ENCODE data around the gene PCF11.

The PCF11 gene

DNA sequence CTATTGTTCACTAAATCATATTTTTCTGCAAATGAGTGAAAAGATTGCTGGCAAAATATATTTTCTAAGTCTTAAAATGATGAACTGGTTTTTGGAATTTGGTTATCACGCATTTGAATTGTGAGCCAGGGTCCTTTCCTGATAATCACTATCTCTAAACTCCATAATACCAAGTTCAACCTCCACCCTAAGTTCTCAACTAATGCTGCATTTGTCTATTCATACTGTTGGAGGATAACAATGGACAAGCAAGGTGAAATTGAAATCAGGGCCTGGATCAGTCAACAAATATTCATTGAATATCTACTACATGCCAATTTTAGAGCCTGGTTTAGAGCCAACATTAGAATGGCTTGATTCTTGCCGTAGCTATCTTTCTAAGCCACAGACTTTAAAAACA lies 4.7 kb upstream of the PCF11 start:
- DNase-seq, result no peak

DNA sequence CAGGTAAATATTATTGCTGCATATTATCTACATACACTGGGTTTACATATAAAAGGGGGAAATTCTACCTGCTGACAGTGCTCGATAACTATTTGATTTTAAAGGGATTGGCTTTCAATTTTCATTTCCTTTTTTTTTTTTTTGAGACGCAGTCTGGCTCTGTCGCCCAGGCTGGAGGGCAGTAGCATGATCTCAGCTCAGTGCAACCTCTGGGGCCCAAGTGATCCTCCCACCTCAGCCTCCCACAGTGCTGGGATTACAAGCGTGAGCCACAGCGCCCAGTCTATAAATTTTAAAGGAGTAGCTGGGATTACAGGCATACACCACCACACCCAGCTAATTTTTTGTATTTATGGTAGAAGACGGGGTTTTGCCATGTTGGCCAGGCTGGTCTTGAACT lies 3.2 kb upstream of the PCF11 start:
- DNase-seq, result no peak

DNA sequence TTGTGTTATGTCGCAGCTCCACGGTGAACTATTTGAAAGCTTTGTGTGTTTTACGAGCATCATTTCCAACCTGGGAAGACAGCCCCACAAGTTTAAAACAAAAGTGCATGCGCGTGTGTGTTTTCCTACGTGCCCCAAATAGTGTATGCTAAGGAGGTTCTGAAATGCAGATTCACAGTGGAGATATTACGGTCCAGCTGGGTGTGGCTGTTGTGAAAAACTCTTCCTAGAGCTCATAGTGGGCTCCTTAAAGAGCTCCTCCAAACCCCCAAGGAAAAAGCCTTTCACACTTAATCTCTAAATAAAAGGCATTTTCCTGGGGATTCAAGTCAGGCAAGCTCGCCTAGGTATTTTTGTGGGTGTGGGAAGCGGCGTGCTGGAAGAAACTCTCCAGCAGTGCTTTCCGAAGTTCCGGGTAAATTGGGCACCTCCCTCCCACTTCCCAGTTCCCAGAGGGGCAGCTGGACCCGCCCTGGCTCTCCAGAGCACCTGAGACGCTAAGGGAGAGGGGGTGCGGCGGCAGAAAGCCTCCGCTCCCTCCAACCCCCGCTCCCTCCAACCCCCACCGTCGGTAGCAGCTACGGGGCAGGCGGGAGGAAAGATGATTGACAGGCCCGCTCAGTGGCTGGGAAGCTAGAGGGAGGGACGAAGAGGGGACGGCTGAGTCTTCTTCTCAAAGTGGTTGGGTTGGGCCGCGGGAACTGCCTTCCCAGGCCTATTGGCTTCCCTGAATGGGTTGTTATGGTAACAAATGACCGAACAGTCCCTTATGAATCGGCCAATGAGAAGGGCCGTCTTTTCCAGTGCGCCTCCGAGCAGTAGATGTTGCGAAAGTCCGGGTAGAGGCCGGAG lies 561 bp upstream of the PCF11 start:
- DNase-seq, result peak; percentile 97 to 100 (median 98)

DNA sequence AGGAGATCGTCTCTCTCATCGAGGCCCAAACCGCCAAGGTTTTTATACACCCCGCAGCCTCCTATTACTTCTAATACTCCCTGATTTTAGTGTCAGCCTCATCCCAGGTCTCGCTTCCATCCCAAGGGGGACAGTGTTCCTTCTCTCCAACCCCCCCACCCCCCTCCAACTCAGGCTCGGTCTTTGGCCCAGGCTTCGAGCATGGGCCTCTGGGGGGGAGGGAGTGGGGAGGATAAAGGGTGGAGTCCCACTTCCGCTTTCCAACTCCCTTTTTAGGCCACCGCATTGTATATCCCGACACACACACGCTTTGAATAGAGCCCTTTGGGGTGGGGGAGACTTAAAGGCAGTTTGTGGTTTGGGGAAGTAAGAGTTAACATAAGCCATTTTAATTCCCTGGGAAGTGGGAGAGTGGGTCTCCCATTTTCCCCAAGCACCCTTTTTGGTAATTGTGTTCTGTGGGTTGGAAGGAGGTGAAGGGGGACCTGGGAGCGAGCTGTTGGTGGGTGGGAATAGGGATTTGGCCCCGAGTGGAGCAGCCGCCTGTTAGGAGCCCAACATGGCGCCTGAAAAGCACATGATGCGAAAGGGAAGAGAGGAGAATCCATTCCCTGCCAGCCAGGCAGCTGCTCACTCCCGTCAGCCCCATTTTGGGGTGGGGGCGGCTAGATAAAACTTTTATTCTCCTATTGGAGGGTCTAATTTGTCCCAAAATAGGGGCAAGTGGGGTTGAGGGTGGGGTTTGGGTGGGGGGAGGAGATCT lies 844 bp downstream of the PCF11 start:
- peak in 3 of 4 experiments; percentile 7 to 13 (median 9) for DNase-seq

DNA sequence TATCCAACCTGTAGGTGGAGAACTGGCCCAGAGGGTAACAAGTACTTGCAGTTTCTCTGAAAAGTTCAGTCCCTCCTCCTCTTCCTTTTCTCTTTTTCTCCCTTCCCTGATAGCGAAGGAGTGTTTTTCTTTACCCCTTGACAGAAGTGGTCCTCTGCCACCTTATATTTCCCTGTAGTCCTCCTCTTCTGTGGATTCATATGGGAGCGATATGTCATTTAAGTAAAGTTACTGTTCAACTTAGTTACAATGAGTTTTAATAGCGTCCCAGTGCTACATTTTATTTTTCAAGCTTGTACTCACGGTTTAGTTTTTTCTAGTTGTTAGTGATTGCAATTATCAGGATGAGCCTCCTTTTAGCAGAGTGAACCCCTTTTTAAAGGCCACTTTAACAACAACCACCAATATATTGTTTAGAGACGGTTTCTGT lies 1.4 kb downstream of the PCF11 start:
- DNase-seq, result no peak

DNA sequence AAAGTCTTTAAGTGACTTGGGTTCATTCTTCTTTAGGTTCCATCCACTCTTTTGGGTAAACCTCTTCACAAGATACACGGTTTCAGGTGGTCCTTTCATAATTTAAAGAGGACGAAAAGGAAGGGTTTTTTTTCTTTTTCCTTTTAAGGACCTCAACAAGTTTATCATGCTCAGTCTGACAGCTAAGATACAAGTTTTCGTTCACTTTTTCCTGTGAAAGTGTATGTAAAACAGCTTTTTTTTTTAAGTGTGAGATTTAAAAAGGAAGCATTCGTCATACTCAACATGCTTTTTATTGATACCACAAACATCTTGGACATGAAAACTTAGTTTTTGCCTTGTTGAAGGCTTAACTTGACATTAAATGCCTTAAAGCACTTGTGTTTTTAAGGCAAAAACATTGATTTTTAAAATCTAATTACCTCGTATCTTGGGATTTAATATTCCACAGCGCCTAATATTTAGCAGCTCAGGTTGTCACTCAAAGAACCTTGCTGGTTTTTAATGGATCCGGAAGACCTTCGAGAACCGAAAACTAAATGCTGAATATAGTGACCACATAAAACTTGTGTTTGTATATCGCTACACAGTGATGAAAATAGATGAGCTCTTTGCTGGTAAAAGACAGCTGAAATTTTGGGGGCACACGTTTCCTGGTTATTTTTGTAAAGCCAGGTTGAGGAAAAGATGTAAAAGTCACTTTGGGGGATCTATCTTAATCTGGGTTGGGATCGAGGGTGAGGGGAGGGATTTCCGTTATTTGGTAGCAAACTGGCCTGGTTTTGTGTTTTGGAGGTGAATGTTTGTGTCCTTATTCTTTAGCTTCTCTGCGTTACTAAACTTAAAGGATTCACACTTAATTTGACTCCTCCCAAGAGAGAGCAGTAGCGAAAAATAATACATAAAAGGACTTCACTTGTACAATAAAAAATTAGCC lies 2.3 kb downstream of the PCF11 start:
- no peak for DNase-seq

DNA sequence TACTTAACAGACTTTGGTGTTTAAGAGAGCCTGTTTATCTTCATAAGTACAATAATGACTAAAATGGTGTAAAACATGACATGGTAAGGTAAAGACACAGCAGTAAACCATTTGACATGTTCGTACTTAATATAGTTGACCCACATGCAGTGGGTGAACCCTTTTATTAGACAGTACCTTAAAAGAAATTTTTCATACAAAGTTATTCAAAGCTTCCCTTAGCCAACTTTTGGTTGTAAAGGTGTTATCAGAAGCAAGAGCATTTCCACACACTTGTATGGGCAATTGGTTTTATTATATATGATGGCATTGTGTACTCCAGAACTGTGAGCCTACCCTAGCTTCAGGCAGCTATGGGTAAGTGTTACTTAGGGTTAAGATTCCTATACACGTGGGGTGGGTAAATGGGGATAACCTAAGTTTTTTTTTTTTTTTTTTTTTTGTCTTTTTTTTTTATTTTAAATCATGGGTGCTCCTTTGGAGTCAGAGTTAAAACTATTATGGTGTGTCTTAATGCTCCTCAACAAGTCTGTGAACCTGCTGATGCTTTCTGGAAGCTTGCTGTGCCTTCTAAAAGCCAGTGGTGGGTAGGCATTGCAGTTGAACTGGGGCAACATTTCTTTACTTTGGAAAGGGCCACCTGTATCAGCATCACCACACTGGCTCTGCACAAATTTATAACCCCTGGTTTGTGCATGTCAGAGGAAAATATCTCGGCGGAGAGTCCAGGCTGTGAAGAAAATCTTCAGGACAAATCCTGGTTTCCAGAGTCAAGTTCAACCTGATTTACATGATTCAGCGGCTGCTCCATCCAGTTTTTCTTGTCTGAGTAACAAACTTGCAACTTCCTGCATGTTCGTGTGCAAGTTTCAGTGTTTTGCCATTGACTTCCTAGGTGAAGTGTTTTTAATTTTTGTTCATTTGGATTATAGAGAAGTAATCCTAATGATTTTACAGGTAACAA lies 3.3 kb downstream of the PCF11 start:
- DNase-seq, result no peak

DNA sequence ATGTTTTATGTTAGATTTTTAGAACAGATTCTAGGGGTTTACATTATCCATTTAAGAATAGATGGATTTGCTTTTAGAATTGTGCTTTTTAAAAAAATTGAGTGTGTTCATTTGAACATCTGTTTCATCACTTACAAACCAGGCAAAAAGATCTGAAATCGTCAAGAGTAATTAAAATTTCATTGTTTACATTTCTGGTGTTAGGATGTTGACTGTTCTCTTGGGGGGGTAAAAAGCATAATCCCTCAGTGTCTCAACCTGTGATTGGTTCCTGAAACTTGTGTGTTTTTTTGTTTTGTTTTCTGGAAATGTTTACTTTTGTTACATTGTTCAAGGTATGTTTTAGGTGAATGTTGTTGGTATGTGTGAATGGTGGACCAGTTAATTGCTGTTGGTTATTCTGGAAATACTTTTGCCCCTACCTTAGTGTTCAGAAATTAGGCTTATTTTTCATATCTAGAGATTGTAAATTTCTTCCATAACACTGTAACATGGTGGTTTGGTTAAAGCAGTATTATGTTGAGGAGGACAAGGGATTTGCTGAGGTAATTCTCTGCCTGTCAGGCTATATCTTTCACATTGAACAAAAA lies 4.8 kb downstream of the PCF11 start:
- DNase-seq, result no peak

DNA sequence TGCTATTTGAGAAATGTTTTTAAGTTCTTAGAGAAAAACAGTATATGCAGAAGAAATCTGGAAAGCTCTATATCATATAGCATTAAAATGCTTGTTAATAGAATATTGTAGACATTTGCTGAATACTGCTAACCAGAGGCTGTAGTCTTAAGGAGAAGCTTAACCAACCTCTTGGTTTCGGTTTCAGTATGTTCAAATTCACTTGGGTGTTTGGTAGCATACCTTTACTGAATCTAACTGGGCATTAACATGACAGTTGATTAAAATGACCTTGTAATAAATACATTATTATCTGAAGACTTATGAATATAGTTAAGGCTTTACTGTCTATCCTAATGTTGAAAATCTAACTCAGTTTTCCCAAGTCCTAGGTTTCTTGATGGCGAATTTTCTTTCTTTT lies 5.4 kb downstream of the PCF11 start:
- DNase-seq, result no peak

DNA sequence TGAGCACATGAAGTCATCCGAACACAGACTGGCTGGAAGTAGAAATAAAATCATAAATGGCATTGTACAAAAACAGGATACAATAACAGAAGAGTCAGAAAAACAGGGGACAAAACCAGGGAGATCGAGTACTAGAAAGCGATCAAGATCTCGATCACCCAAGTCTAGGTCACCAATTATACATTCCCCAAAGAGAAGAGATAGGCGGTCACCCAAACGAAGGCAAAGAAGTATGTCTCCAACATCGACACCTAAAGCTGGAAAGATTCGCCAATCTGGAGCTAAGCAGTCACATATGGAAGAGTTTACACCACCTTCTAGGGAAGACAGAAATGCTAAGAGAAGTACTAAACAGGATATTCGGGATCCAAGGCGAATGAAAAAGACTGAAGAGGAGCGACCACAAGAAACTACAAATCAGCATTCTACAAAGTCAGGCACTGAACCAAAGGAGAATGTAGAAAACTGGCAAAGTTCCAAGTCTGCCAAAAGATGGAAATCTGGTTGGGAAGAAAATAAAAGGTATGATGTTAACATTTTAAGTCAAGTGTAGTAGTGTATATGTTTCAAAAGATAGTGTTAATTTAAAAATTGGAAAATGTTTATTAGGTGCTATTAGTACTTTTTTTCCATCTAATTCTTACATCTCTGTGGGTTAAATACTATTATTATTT lies 9.4 kb downstream of the PCF11 start:
- DNase-seq, result no peak

DNA sequence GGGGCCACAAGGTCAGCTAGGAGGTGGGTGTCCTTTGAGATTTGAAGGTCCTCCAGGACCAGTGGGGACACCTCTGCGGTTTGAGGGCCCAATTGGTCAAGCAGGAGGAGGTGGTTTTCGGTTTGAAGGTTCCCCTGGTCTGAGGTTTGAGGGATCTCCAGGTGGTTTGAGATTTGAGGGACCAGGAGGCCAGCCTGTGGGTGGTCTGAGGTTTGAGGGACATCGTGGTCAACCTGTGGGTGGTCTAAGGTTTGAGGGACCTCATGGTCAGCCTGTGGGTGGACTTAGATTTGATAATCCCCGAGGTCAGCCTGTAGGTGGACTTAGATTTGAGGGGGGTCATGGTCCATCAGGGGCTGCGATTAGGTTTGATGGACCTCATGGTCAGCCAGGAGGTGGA lies 11.8 kb downstream of the PCF11 start:
- no peak for DNase-seq

DNA sequence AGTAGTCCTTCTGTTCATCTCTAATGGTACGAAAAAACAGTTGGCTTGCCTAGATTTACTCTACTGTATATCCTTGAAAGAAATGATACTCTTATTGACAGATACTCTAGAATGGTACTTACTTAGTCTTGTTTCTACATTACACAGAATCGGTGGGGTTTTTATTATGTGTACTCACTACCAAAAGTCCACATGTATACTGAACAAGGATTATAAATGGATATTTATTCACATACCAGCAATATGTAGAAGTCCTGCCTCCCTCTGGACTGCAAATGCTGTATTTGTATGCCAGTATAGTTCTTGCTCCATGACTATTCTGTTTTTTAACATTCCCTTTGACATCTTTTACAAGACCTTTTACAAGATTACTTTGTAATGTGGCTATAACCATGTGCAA lies 13.9 kb downstream of the PCF11 start:
- no peak for DNase-seq

DNA sequence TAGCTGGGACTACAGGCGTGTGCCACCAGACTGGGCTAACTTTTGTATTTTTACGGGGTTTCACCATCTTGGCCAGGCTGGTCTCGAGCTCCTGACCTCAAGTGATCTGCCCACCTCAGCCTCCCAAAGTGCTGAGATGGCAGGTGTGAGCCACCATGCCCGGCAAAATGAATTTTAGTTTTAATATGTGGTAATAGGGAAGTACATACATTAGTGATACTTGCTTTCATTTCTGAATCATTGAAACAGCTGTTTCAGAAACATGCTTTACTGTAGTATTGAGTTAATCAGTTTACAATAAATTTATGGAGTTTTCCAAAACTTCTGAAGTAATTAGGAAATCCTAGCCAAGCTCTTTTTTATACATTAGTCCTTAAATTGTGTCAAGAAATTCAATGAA lies 15.6 kb downstream of the PCF11 start:
- DNase-seq, result no peak

DNA sequence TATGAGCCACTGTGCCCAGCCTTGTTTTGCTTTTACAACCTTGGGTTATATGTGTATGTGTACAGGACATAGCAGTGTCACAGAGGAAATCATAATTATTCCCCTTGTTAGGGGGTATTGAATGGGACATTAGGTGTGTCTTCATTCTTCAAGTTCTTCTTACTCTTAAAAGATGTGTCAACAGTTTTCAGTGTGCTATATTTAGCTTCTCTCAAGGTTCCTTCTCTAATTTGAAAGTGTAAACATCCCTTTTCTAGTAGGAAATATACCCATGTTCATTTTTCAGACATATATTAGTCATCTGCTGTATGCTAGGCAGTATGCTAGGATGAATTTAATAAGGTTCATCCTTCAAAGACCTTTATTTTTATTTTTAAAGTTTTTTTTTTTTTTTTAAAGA lies 17.1 kb downstream of the PCF11 start:
- no peak for DNase-seq

DNA sequence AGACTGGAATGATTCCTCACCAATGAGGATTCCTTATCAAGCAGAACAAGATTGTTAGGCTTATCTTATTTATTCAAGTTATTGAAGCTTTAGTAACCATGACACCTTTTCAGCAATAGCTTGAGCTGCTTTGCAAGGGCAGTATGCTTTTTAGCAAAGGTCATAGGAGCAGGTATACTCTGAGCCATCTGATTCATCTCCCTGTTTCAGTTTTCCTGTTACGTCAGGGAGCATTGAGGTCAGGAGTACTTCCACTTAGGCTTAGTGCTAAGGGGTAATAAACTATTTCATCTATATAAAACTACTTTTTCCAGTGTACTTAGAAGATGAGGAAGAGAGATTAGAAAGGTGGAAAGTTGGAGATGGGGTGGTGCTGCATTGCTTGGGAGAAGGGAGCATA lies 18.9 kb downstream of the PCF11 start:
- no peak for DNase-seq

DNA sequence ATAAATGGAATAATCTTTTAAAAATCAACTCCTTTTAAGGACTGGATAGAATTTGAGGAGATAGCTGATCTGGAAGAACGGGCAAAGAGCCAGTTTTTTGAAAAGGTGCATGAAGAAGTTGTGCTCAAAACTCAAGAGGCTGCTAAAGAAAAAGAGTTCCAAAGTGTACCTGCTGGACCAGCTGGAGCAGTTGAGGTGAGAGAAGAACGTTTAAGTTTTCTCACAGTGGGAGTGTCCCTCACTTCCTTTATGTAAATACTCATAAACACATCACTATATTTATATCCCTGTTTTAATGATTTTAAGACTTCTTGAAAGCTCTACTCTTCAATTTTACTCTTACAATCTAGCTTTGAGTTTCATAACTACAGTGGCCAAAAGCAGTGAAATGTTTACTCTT lies 24.9 kb downstream of the PCF11 start:
- DNase-seq, result no peak

DNA sequence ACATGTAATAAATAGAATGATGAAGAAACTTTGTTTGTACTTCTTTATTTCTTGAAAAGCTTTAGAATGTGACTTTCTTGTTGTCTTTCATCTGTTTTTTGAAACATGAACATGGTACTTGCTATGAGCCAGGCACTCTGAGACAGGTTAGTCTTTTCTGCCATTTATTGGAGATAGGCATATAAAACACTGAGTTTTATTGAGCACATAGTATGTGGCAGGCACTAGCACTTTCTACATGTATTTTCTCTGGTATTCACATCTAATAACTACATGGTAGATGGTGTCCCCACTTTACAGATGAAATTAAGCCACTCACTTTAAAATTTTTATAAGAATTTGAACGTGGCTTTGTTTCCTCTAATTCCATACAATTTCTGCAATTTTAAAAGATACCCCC lies 28.8 kb downstream of the PCF11 start:
- no peak for DNase-seq

DNA sequence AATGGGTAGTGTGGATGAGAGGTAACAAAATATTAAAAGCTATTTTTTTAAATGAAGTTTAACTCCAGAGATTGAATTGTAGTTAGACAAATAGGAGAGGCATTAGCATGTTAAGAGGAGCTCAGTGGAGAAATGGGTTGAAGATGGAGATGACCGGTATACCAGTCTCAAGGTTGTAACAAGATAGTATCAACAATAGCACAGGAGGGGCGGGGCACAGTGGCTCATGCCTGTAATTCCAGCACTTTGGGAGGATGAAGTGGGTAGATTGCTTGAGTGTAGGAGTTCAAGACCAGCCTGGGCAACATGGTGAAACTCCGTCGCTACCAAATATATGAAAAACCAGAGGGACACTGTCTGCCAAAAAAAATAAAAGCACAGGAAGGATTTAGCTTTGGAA lies 30.5 kb downstream of the PCF11 start:
- no peak for DNase-seq

DNA sequence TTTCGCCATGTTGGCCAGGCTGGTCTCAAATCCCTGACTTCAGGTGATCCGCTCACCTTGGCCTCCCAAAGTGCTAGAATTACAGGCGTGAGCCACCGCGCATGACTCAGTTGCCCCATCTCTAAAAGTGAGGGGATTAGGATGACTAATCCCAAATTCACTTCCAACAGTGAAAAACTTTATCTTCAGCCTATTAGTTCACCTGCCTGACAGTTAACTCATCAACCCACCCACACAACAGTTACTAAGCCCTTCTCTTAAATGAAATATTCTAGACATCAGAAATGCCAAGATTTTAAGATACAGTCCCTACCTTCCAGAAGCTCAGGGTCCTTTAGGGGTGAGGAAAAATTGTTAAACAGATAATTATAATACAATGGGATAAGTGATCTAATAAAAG lies 34.6 kb downstream of the PCF11 start:
- DNase-seq, result no peak

DNA sequence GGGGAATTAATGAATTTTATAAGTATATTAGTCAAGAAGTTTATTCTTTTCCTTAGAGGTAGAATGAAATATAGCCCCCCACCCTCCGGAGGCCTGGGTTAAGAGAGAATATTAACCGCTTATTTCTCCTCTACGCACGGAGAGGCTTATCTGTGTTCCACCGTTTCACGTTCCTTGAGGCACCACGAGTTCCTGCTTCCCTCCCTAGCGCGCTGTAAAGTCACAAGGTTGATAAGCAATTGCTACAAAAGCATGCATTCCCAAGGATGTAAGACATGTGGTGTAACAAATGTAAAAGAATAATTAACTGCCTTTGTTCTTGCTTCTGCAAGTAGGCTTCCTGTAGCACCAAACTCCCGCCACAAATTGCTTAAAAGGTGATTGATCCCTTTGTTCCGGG lies 35.1 kb downstream of the PCF11 start:
- no peak for DNase-seq

Measured in activated CD4-positive, CD25-positive, alpha-beta regulatory T cell (primary cell).